ENCODE data around the gene ADK. TPM values are rescaled to one million over a fixed set of nuclear protein-coding genes. Genes with fewer than 3 reads are reported as not detected.

The ADK gene
- total RNA-seq, 1 donor from 2014 or later, result 64.5 TPM

GRCh38 chr10:74683621-74684364 is 532.8 kb downstream of the ADK start:
- Mint-ChIP-seq H3K4me1 (ENCODE audit: low read depth) (peaks cover 13% of the 10 kb centered on the region), H3K27me3 (ENCODE audit: low read depth) (no peaks in the 10 kb centered on the region), H3K36me3 (ENCODE audit: low read depth) (peaks cover 18% of the 10 kb centered on the region), H3K9me3 (peaks cover 4% of the 10 kb centered on the region), H3K4me3 (ENCODE audit: low read depth) (no peak overlapping the region), H3K27ac (no peak overlapping the region)
- DNase-seq (ENCODE audit: low spot score), result no peak
- intact Hi-C loops (cut with micrococcal nuclease), result loop anchor here (5.0 kb wide), 1 partner anchor 96 kb away; no protein-coding TSS in a partner anchor

- Mint-ChIP-seq H3K36me3 (ENCODE audit: low read depth) (peaks cover 18% of the 10 kb centered on the region), H3K4me3 (ENCODE audit: low read depth) (no peak overlapping the region), H3K9me3 (peaks cover 4% of the 10 kb centered on the region), H3K27me3 (ENCODE audit: low read depth) (no peaks in the 10 kb centered on the region), H3K27ac (no peak overlapping the region), H3K4me1 (ENCODE audit: low read depth) (peaks cover 13% of the 10 kb centered on the region)
- DNase-seq (ENCODE audit: low spot score), result no peak
- intact Hi-C loops (cut with micrococcal nuclease), result loop anchor here (5.0 kb wide), 1 partner anchor 97 kb away; no protein-coding TSS in a partner anchor
Observed at GRCh38 chr10:74684462-74684861, 533.4 kb downstream of the ADK start.

- no peak for DNase-seq (ENCODE audit: low spot score)
- H3K27me3 Mint-ChIP-seq (ENCODE audit: low read depth), result no peaks in the 10 kb centered on the region
- no peak overlapping the region for H3K27ac Mint-ChIP-seq
- intact Hi-C loops (cut with micrococcal nuclease), result no loop called here
- peaks cover 18% of the 10 kb centered on the region for H3K36me3 Mint-ChIP-seq (ENCODE audit: low read depth)
- peaks cover 10% of the 10 kb centered on the region for H3K4me1 Mint-ChIP-seq (ENCODE audit: low read depth)
- H3K4me3 Mint-ChIP-seq (ENCODE audit: low read depth), result no peak overlapping the region
- H3K9me3 Mint-ChIP-seq, result peaks cover 4% of the 10 kb centered on the region
Observed at GRCh38 chr10:74685564-74685963, 534.5 kb downstream of the ADK start.

- intact Hi-C loops (cut with micrococcal nuclease), result no loop called here
- no peaks in the 10 kb centered on the region for H3K4me1 Mint-ChIP-seq (ENCODE audit: low read depth)
- H3K4me3 Mint-ChIP-seq (ENCODE audit: low read depth), result no peak overlapping the region
- no peaks in the 10 kb centered on the region for H3K27me3 Mint-ChIP-seq (ENCODE audit: low read depth)
- H3K36me3 Mint-ChIP-seq (ENCODE audit: low read depth), result peaks cover 12% of the 10 kb centered on the region
- no peak for DNase-seq (ENCODE audit: low spot score)
- H3K27ac Mint-ChIP-seq, result no peak overlapping the region
- H3K9me3 Mint-ChIP-seq, result peaks cover 4% of the 10 kb centered on the region
Observed at GRCh38 chr10:74690393-74690792, 539.4 kb downstream of the ADK start.

GRCh38 chr10:74691164-74691563 is 540.1 kb downstream of the ADK start:
- Mint-ChIP-seq H3K27ac (no peak overlapping the region), H3K27me3 (ENCODE audit: low read depth) (no peaks in the 10 kb centered on the region), H3K4me3 (ENCODE audit: low read depth) (no peak overlapping the region), H3K36me3 (ENCODE audit: low read depth) (peaks cover 12% of the 10 kb centered on the region), H3K4me1 (ENCODE audit: low read depth) (no peaks in the 10 kb centered on the region), H3K9me3 (peaks cover 4% of the 10 kb centered on the region)
- intact Hi-C loops (cut with micrococcal nuclease), result no loop called here
- no peak for DNase-seq (ENCODE audit: low spot score)

- Mint-ChIP-seq H3K4me3 (ENCODE audit: low read depth) (no peak overlapping the region), H3K27ac (no peak overlapping the region), H3K27me3 (ENCODE audit: low read depth) (no peaks in the 10 kb centered on the region), H3K36me3 (ENCODE audit: low read depth) (peaks cover 19% of the 10 kb centered on the region), H3K9me3 (no peaks in the 10 kb centered on the region), H3K4me1 (ENCODE audit: low read depth) (no peaks in the 10 kb centered on the region)
- DNase-seq (ENCODE audit: low spot score), result no peak
- intact Hi-C loops (cut with micrococcal nuclease), result no loop called here
Observed at GRCh38 chr10:74704629-74705357, 553.8 kb downstream of the ADK start.

GRCh38 chr10:74705358-74705980 is 554.4 kb downstream of the ADK start:
- Mint-ChIP-seq H3K4me3 (ENCODE audit: low read depth) (no peak overlapping the region), H3K27me3 (ENCODE audit: low read depth) (no peaks in the 10 kb centered on the region), H3K36me3 (ENCODE audit: low read depth) (peaks cover 26% of the 10 kb centered on the region), H3K4me1 (ENCODE audit: low read depth) (no peaks in the 10 kb centered on the region), H3K9me3 (no peaks in the 10 kb centered on the region), H3K27ac (no peak overlapping the region)
- no peak for DNase-seq (ENCODE audit: low spot score)
- intact Hi-C loops (cut with micrococcal nuclease), result no loop called here

GRCh38 chr10:74706966-74707365 is 555.9 kb downstream of the ADK start:
- H3K27me3 Mint-ChIP-seq (ENCODE audit: low read depth), result no peaks in the 10 kb centered on the region
- no peaks in the 10 kb centered on the region for H3K9me3 Mint-ChIP-seq
- no peak overlapping the region for H3K27ac Mint-ChIP-seq
- no peak overlapping the region for H3K4me3 Mint-ChIP-seq (ENCODE audit: low read depth)
- no peak for DNase-seq (ENCODE audit: low spot score)
- H3K36me3 Mint-ChIP-seq (ENCODE audit: low read depth), result peaks cover 29% of the 10 kb centered on the region
- intact Hi-C loops (cut with micrococcal nuclease), result no loop called here
- H3K4me1 Mint-ChIP-seq (ENCODE audit: low read depth), result no peaks in the 10 kb centered on the region

GRCh38 chr10:74708246-74708645 is 557.2 kb downstream of the ADK start:
- H3K4me1 Mint-ChIP-seq (ENCODE audit: low read depth), result peaks cover 2% of the 10 kb centered on the region
- no peak overlapping the region for H3K27ac Mint-ChIP-seq

GRCh38 chr10:74718208-74718607 is 567.2 kb downstream of the ADK start:
- Mint-ChIP-seq H3K36me3 (ENCODE audit: low read depth) (peaks cover 45% of the 10 kb centered on the region), H3K9me3 (peaks cover 35% of the 10 kb centered on the region), H3K4me1 (ENCODE audit: low read depth) (peaks cover 4% of the 10 kb centered on the region), H3K27me3 (ENCODE audit: low read depth) (no peaks in the 10 kb centered on the region), H3K27ac (no peak overlapping the region), H3K4me3 (ENCODE audit: low read depth) (no peak overlapping the region)
- no peak for DNase-seq (ENCODE audit: low spot score)
- intact Hi-C loops (cut with micrococcal nuclease), result no loop called here

More at GRCh38 chr10:74708246-74708645, 557.2 kb downstream of the ADK start:
- no peak for DNase-seq (ENCODE audit: low spot score)
- Mint-ChIP-seq H3K4me3 (ENCODE audit: low read depth) (no peak overlapping the region), H3K36me3 (ENCODE audit: low read depth) (peaks cover 21% of the 10 kb centered on the region), H3K9me3 (no peaks in the 10 kb centered on the region), H3K27me3 (ENCODE audit: low read depth) (no peaks in the 10 kb centered on the region)
- intact Hi-C loops (cut with micrococcal nuclease), result no loop called here

- no peak for DNase-seq (ENCODE audit: low spot score)
- no peaks in the 10 kb centered on the region for H3K36me3 Mint-ChIP-seq (ENCODE audit: low read depth)
Observed at GRCh38 chr10:74728225-74728624, 577.2 kb downstream of the ADK start.

GRCh38 chr10:74730246-74730645 is 579.2 kb downstream of the ADK start:
- Mint-ChIP-seq H3K4me1 (ENCODE audit: low read depth) (no peaks in the 10 kb centered on the region), H3K27me3 (ENCODE audit: low read depth) (peaks cover 1% of the 10 kb centered on the region), H3K36me3 (ENCODE audit: low read depth) (no peaks in the 10 kb centered on the region), H3K4me3 (ENCODE audit: low read depth) (no peak overlapping the region), H3K27ac (no peak overlapping the region), H3K9me3 (peaks cover 20% of the 10 kb centered on the region)
- no peak for DNase-seq (ENCODE audit: low spot score)
- intact Hi-C loops (cut with micrococcal nuclease), result no loop called here

More at GRCh38 chr10:74728225-74728624, 577.2 kb downstream of the ADK start:
- Mint-ChIP-seq H3K9me3 (peaks cover 22% of the 10 kb centered on the region), H3K4me3 (ENCODE audit: low read depth) (no peak overlapping the region), H3K4me1 (ENCODE audit: low read depth) (no peaks in the 10 kb centered on the region), H3K27ac (no peak overlapping the region), H3K27me3 (ENCODE audit: low read depth) (peaks cover 5% of the 10 kb centered on the region)
- intact Hi-C loops (cut with micrococcal nuclease), result no loop called here

- intact Hi-C loops (cut with micrococcal nuclease), result no loop called here
- Mint-ChIP-seq H3K4me3 (ENCODE audit: low read depth) (no peak overlapping the region), H3K36me3 (ENCODE audit: low read depth) (no peaks in the 10 kb centered on the region)
Observed at GRCh38 chr10:74733612-74734011, 582.6 kb downstream of the ADK start.

More at GRCh38 chr10:74733612-74734011, 582.6 kb downstream of the ADK start:
- Mint-ChIP-seq H3K9me3 (peaks cover 20% of the 10 kb centered on the region), H3K4me1 (ENCODE audit: low read depth) (peaks cover 6% of the 10 kb centered on the region), H3K27ac (no peak overlapping the region), H3K27me3 (ENCODE audit: low read depth) (no peaks in the 10 kb centered on the region)
- no peak for DNase-seq (ENCODE audit: low spot score)

Data from activated T-helper 2 cell treated with anti-CD3 and anti-CD28 coated beads, Interferon-gamma antibody, Interleukin-2, Interleukin-4, amounts not matched to agents 10 μg/mL and 5 μg/mL and 100 μg/mL, durations not matched to agents 14 hours and 24 hours and 36 hours (primary cell).